Activated CD4-positive, alpha-beta T cell treated with anti-CD3 and anti-CD28 coated beads for 1 hour (primary cell): ENCODE measurements around the gene METAP2.
"Not testable (repeated sequence)": the region's sequence is repeated elsewhere in the genome, so short reads cannot be mapped to it uniquely, and the experiment has no call there.

Source experiments
- DNase-seq: peaks from one replicate; pipeline ENCODE4 v3.0.0-alpha.2; 2020

METAP2 gene

DNA sequence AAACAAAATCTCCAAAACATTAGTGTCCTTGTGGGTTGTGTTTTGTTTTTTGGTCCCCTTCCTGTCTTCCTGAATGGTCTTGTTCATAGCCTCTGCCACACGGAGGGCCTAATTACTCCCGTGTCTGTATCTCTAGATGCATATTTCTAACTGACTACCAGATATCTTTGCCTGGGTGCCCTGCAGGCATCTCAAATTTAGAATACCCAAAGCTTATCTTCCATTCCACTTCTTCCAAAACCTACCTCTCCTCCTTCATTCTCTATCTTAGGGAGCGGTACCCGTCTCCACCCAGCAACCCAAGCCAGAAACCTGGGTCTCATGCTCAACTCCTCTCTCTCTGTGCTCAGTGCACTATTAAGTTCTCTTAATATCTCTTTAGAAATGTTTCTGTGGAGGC, 10.9 kb upstream of the METAP2 start:
- DNase-seq: no peak

DNA sequence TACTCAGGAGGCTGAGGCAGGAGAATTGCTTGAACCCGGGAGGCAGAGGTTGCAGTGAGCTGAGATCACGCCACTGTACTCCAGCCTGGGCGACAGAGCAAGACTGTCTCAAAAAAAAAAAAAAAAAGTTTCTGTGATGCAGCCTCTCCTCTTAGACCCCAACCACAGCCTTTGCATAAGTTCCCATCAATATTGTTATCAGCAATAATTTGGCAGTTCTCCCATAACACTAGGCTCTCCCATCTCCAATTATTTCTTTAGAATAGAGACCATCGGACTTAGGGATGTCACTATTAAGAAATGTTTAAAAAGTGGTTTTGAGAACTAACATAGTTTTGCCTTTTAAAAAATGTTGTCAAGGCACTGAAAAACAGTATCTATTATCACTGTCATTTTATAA, 10.2 kb upstream of the METAP2 start:
- not testable (repeated sequence) for DNase-seq

DNA sequence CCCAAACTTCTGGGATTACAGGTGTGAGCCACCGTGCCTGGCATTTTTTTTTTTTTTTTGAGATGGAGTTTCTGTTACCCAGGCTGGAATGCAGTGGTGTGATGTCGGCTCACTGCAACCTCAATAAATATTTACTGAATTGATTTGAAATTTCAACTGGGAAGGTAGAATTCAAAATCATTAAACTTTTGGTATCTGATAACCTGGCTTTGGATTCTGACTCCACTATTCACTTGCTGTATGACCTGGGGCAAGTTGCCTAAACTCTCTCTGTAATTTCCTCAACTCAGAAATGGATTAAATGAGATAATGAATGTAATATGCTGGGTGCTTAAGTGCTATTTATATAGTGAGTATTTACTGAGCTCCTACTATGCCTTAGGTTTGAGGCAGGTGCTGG, 8.7 kb upstream of the METAP2 start:
- no peak for DNase-seq

DNA sequence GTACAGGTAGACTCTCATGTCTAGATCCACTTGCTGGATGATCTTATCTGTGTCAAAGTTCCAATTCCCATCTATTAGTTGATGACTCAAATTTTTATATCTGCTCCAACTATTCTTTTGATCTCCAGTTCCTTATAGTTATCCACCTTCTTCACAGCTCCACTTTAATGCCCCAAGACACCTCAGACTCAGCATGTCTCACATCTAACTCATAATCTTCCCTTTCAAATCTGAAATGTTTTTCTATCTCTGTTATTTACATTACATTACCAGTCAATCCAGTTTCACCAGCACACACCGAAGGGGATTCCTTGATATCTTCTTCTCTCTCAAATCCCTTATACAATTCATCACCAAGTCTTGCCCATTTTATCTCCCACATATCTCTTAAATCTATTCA, 3.7 kb upstream of the METAP2 start:
- DNase-seq: no peak

DNA sequence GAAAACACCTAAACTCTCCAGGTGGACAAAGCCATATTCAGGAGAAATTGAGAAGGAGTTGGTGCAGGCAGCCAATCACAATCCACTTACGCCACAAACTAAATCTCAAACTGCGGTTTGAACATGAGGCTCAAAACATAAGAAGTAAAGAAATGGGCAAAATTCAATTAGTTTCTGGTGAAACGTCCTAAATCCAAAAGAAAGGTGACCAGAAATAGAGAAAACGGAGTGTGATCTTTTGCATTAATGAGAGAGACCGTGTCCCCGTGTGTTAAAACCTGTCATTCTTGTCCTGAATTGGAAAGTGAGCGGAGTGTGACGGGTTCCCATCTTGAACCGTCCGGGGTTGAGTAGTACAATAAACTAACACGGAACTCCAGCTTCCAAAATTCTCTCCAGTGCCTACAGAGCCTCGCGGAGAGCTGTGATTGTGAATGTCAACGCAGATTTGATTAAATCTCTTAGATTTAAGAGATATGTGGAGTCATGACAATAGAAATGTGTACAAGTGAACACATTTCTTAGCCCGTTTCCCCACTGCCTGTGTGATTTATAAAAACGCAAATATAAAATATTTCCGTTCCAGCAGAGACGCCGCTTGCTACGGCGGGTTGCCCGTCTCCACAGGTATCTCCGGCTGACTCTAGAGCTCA, 595 bp upstream of the METAP2 start:
- DNase-seq: no peak

DNA sequence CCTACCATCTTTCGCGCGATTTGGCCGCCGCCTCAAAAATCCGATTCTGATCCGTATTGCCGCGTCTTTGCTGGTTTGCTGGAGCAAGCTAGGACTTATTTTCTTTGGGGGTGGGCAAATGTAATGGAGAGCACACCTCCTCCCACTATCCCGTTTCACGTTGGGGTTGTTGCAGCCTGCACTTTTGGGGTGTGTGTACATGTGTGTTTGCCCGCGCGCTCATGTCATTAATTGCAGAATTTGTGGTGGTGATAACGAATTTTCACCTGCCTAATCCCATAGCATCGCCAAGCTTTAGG, 657 bp downstream of the METAP2 start:
- no peak for DNase-seq

DNA sequence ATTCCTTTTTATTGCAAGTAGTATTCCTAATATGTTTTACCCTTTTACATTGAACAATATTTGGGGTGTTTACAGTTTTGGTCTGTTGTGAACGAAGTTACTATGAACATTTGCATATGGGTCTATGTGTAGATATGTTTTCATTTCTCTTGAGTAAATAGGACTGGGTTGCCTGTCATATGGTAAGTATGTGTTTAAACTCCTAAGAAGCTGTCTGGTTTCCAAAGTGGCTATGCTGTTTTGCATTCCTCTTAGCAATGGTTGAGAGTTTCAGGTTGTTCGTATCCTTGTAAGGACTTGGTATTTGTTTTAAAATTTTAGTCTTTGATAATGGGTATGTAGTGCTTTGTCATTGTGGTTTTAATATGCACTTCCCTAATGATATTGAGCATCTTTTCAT, 6.3 kb downstream of the METAP2 start:
- no peak for DNase-seq

DNA sequence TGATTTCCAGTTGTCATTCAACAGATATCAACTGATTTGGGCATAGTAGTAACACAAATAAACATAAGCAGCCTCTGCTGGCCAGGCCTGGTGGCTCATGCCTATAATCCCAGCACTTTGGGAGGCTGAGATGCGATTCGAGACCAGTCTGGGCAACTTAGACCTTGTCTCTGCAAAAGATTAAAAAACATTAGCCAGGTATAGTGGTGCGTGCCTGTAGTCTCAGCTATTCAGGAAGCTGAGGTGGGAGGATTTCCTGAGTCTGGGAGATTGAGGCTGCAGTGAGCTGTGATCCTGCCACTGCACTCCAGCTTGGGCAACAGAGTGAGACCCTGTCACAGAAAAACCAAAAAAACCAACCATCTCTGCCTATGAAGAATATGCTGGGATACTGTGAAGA, 7.1 kb downstream of the METAP2 start:
- no peak for DNase-seq

DNA sequence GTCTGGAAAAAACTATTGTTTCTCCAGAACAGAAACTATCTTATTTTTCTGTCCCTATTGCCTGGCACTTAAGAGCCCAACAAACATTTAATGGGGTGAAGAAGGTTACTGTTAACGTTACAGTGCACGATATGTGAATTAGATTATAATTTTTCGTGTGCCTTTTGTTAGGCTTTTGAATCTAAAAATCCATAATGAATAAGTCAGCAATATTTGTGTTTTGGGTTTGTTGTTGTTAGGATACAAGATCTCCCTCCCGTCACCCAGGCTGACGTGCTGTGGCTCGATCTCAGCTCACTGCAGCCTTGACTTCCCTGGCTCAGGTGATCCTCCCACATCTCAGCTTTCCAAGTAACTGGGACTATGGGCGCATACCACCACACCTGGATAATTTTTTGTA, 7.9 kb downstream of the METAP2 start:
- no peak for DNase-seq

DNA sequence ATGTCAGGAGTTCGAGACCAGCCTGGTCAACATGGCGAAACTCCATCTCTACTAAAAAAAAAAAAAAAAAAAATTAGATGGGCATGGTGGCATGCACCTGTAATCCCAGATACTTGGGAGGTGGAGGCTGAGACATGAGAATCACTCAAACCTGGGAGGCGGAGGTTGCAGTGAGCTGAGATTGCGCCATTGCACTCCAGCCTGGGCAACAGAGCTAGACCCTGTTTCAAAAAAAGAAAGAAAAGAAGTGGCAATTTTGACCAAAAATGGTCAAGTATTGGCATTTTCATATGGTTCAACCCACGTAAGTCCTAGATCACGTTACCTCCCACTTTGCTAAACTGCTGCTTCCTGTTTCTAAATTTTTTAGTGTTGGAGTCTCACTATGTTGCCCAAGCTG, 8.6 kb downstream of the METAP2 start:
- not testable (repeated sequence) for DNase-seq

DNA sequence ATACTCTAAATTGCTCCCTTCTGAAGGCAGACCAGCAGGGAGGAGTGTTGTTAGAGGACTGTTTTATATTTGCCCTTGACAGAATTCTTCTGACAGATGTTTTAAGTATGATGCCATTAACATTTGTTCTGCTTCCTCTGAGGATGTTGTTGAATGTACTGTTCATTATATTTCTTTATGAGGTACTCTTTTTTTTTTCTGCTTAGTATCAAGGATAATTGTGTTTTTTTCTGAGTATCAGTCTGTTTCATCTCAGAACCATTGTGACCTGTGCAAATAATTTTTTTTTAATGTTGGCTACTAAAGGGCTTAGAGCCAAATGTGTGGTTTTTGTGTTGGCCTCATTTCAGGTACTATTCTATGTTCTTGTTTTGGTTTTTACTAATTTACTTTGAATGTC, 10.6 kb downstream of the METAP2 start:
- DNase-seq: no peak

DNA sequence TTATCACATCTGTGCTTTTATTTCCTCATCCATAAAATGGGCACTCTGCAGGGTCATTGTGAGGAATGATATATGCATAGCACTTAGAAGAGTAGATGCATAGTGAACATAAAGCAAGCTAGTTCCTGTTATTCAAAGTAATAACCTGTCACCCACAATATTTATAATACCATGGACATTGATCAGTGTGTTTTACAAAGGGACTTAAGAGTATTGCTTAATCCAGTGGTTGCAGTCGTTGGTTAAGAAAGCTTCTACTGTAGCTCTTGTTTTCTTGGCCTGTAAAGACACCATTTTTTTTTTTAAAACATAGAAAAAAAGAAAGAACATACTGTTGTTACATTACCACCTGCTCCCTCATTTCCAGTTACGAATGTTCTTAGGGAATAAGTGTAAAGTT, 13.1 kb downstream of the METAP2 start:
- no peak for DNase-seq

DNA sequence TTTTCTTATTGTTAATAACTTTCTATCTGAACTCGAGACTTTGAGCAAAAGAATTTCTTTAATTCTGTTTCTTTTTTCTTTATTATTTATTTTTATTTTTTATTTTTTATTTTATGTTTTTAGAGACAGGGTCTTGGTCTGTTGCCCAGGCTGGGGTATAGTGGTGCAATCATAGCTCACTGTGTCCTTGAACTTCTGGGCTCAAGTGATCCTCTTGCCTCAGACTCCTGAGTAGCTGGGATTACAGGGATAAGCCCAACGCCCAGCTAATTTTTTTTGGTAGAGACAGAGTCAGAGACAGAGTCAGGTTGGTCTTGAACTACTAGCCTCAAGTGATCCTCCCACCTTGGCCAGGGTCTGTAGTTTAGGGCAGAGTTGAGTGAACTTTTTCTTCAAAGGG, 18.5 kb downstream of the METAP2 start:
- no peak for DNase-seq

DNA sequence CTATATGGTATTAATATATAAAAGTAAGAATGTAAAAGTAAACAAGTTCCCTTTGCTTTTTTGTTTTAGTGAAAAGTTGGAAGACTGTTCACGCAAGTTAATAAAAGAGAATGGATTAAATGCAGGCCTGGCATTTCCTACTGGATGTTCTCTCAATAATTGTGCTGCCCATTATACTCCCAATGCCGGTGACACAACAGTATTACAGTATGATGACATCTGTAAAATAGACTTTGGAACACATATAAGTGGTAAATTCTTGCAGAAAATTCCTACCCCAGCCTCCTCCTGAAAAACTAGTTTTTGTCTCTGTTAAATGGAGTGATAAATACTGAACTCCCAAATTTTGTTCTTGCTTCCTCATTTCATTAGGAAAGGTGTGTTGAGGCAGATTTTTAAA, 20.9 kb downstream of the METAP2 start:
- DNase-seq: no peak

DNA sequence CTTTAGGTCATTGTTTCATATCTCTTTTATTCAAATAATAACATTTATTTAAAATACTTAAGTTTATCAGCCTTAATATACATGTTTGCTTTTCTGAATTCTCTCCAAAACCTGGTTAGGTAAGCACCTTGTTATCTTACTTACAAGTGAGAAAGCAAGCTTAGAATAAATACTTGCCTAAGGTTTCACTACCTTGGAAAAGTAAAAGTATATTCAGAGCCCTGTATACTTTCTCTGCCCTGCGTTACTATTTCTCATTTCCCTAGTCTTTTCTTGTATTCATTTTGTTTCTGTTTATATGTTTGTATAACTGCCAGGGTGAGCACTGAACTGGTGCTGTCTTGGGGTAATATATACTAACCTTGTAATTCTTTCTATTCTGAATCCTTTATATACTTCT, 21.5 kb downstream of the METAP2 start:
- no peak for DNase-seq

DNA sequence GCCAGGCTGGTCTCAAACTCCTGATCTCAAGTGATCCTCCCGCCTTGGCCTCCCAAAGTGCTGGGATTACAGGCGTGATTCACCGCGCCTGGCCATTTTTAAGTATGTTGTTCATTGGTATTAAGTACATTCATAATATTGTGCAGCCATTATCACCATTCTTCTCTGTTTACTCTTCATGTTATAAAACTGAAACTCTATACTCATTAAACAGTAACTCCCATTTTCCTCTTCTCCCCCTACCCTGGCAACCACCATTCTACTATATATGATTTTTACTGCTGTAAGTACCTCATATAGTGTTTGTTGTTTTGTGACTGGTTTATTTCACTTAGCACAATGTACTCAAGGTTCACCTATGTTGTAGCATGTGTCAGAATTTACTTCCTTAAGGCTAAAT, 23.1 kb downstream of the METAP2 start:
- no peak for DNase-seq

DNA sequence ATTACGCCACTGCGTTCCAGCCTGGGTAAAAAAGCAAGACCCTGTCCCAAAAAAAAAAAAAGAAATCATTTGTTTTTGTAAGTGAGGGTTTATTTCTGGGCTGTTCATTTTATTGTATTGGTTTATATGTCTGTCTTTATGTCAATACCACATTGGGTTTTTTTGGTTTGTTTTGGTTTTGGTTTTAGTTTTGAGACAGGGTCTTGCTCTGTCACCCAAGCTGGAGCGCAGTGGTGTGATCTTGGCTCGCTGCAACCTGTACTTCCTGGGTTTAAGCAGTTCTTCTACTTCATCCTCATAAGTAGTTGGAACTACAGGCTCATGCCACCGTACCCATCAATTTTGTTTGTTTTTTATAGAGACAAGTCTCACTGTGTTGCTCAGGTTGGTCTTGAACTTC, 25.0 kb downstream of the METAP2 start:
- no peak for DNase-seq

DNA sequence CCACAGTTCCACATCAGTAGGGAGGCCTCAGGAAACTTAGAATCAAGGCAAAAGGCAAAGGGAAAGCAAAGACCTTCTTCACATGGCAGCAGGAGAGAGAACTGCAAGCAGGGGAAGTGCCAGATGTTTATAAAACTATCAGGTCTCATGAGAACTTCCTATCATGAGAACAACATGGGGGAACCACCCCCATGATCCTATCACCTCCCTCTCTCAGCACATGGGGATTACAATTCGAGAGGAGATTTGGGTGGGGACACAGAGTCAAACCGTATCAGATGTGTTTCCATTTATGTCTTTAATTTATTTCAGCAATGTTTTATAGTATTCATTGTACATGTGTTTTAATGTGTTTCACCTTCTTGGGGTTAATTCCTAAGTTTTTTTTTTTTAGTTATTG, 25.8 kb downstream of the METAP2 start:
- no peak for DNase-seq

DNA sequence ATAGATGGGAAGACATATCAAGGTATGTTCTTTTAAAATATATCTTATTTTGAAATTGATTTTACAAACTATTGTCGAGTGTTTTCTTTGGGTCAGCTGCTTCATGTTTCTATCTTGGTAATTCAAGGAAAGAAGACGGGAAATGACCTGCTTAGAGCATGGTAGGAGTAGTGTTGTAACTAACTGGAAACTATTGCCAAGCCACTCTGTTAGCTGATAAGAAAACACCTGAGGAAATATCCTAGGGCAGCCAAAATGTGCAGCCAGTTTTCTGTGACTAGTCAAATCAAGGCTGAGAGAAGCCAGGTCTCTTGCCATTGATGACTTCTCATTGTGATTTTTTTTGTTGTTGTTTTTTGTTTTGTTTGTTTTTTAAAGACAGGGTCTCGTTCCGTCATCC, 30.2 kb downstream of the METAP2 start:
- DNase-seq: no peak

DNA sequence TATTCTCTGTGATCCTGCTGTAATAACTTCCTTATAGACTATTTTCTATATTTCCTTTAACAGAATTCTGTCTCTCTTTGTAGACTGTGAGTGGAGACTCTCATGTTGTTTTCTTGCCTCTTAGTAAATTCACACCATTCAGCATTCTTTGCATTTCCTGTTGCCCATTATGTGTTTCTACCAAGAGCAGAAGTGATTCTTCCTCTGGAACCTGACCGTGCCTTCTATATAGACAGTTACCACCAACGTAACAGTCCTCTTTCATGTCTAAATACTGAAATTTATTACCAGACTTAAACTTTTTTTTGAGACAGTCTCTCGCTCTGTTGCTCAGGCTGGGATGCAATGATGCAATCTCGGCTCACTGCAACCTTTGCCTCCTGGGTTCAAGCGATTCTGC, 31.1 kb downstream of the METAP2 start:
- no peak for DNase-seq

DNA sequence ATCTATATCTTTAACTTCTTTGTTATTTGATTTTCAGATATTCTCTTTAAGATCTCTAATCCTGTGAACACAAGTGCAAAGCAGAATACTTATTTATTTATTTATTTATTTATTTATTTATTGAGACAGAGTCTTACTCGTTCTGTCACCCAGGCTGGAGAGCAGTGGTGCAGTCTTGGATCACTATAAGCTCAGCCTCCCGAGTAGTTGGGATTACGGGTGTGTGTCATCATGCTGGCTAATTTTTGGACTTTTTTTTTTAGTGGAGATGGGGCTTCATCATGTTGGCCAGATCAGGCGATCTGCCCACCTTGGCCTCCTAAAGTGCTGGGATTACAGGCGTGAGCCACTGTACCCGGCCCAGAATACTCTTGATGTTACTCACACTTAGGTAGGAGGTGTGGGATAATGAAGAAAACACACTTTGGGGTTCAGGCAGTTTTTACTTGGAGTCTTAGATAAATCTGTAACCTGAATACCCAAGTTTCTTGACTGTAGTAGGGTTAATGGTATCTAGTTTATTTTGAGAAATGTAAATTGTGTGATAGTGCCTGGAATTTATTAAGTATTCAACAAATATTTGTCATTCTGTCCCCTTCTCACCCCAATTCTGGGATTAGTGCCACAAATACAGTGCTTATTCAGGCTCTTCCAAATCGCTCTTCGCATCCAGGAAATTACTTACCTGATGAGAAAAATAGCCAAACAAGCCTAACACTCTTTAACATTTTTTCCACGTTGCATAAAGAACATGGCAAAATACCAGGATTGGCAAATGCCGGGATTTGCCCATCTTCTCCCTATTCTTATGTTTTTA, 33.0 kb downstream of the METAP2 start:
- DNase-seq: no peak

DNA sequence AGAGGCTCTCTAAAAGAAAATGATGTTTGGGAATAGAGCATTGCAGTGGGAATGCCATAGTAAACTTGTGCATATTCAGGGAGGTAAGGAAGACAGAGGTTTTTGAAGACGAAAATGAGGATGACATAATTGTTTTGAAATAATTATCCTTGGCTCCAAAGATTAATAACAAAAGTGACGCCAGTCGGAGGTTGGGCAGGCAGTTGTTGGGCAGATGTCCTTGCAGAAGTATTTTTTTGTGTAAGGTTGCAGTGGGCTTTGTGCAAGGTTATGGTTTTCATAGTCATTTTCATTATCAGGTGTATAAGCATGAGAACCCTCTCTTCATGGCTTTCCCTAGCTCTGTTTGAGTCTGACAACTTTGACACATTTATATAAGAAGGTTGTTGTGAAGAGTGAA, 35.3 kb downstream of the METAP2 start:
- DNase-seq: no peak

DNA sequence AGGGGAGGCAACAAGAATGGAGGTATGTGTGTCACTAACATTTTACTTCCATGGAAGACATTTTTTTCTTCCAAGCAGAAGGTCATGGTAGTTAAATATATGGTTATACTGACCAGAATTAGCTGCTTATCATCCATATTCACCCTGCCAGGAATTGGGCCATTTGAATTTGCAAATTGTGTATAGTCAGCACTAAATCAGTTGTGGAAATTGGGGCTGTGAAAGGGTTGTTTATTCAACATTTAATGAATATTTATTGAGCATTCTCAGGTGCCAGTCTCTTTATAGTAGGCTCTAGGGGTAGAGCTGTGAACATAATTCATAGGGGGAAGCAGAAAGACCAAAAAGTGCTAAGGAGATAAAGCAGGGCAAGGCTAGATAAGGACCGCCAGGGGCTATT, 38.0 kb downstream of the METAP2 start:
- DNase-seq: no peak

DNA sequence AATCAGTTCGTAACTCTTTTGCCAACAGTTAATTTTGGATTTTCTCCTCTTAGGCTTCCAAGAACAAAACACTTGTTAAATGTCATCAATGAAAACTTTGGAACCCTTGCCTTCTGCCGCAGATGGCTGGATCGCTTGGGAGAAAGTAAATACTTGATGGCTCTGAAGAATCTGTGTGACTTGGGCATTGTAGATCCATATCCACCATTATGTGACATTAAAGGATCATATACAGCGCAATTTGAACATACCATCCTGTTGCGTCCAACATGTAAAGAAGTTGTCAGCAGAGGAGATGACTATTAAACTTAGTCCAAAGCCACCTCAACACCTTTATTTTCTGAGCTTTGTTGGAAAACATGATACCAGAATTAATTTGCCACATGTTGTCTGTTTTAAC, 39.6 kb downstream of the METAP2 start:
- no peak for DNase-seq

DNA sequence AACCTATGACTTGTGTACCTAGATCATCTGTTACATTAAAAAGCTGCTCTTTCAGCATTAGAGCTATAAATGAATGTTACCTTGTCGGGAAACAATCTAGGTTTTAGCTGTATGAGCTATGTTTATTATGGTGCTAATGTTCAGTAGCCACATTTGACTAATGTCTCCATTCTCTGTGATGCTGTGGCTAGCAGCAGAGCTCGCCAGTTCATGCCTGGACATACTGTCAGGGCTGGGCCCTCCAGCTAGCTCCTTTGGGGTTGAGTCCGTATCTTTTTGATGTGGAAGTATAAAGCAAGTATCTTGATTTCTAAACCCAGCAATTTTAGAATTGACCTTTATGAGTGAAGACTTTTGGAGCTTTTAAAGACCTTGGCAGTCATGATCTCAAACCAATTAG, 41.2 kb downstream of the METAP2 start:
- DNase-seq: no peak
